Neural cell (in vitro differentiated cells): ENCODE data around the gene GSTT2B.
"Not testable (repeated sequence)": the region's sequence is repeated elsewhere in the genome, so short reads cannot be mapped to it uniquely, and the experiment has no call there.

Source experiments
- CTCF ChIP-seq: fragments of 450-650 bp; IDR thresholded peaks from 2 replicates; pipeline ENCODE4 v1.5.1; 2014; ENCODE audit warnings: antibody characterized with exemption, mild to moderate bottlenecking, moderate library complexity; ENCODE audit not compliant: poor library complexity, severe bottlenecking
- EP300 ChIP-seq: fragments of 450-650 bp; conservative IDR thresholded peaks from 2 replicates; pipeline ENCODE4 v1.6.1; 2014; ENCODE audit warnings: antibody characterized with exemption, mild to moderate bottlenecking, moderate library complexity; ENCODE audit not compliant: poor library complexity, severe bottlenecking
- MXI1 ChIP-seq: fragments of 450-650 bp; conservative IDR thresholded peaks from 2 replicates; pipeline ENCODE4 v1.6.1; 2014; ENCODE audit warnings: antibody characterized with exemption, mild to moderate bottlenecking; ENCODE audit not compliant: poor library complexity, severe bottlenecking
- POLR2AphosphoS5 ChIP-seq: IDR thresholded peaks from 2 replicates; pipeline ENCODE4 v1.6.1; 2012
- RAD21 ChIP-seq: fragments of 450-650 bp; conservative IDR thresholded peaks from 2 replicates; pipeline ENCODE4 v1.6.1; 2014; ENCODE audit warnings: antibody characterized with exemption, mild to moderate bottlenecking, moderate library complexity
- REST ChIP-seq: IDR thresholded peaks from 2 replicates; pipeline ENCODE4 v1.6.1; 2012; ENCODE audit warnings: borderline replicate concordance

GRCh38 chr22:23974836-23975352, 13.9 kb upstream of the GSTT2B start:
- TF ChIP-seq RAD21, REST, CTCF, MXI1, POLR2AphosphoS5, EP300: not testable (repeated sequence)
